ENCODE data around the gene OR4D9. TPM values are rescaled to one million over a fixed set of nuclear protein-coding genes. Genes with fewer than 3 reads are reported as not detected.

The OR4D9 gene
- total and polyA plus RNA-seq, 2 of the 8 experiments (the other 6 are each of a cell fraction or from before 2014, with no cell fraction given) = not detected

- no peak for TF ChIP-seq TEAD4 (IDR thresholded peaks at IDR 0.05; ENCODE audit: low read depth, low read length)
Observed at GRCh38 chr11:59552844-59553243, 41.5 kb downstream of the OR4D9 start (continued).

Measured in H1 (cell line).